Adrenal gland (tissue), 5 donors: ENCODE measurements around the gene ZNF18.

Experiments
- CTCF ChIP-seq, 6 experiments: fragments of 450-650 bp in 4 of 6; fragments of 200-600 bp in 2 of 6; sonication (generic) in 1 of 6; IDR thresholded peaks; 1 replicate in 5 of 6; 2 replicates in 1 of 6; pipeline versions ENCODE4 v1.5.1 to v1.8.0; 2016 to 2021; ENCODE audit warnings: antibody characterized with exemption in 6 of 6, mild to moderate bottlenecking in 2 of 6, moderate library complexity in 1 of 6
- POLR2A ChIP-seq, 2 donors: fragments of 450-650 bp; IDR thresholded peaks; one replicate each; pipeline ENCODE4 v1.6.1; 2017; ENCODE audit warnings: antibody characterized with exemption in 2 of 2, mild to moderate bottlenecking in 2 of 2, moderate library complexity in 1 of 2
- donor health status: DM: no; HTN: no; CAD: no.

GRCh38 chr17:11991461-11991860 lies 5.8 kb downstream of the ZNF18 start:
- TF ChIP-seq CTCF (IDR thresholded peaks at IDR 0.05) (no peak), POLR2A (IDR thresholded peaks at IDR 0.05) (no peak)
